Smooth muscle cell (in vitro differentiated cells): ENCODE measurements around the gene CDH13. TPM values are rescaled to one million over a fixed set of nuclear protein-coding genes. Genes with fewer than 3 reads are reported as not detected.

Source experiments
- DNase-seq: peaks from one replicate; lab custom pipeline; 2025; ENCODE audit not compliant: unreplicated experiment; lab: John Stamatoyannopoulos, UW
- H2AFZ ChIP-seq: fragments of 200-600 bp; sonication (generic); 2 replicates; pipeline ENCODE4 v1.6.0; 2016; ENCODE audit warnings: antibody characterized with exemption, low read depth, mild to moderate bottlenecking
- H3F3A ChIP-seq: fragments of 200-600 bp; sonication (generic); 2 replicates; pipeline ENCODE4 v1.6.0; 2017; ENCODE audit warnings: antibody characterized with exemption, low read depth
- H3K27ac ChIP-seq: fragments of 200-600 bp; sonication (generic); 2 replicates; pipeline ENCODE4 v1.5.1; 2016; ENCODE audit warnings: low read depth, mild to moderate bottlenecking
- H3K27me3 ChIP-seq: fragments of 200-600 bp; sonication (generic); 2 replicates; pipeline ENCODE4 v1.6.1; 2016; ENCODE audit warnings: low read depth, mild to moderate bottlenecking
- H3K36me3 ChIP-seq: fragments of 200-600 bp; sonication (generic); 2 replicates; pipeline ENCODE4 v1.5.1; 2016; ENCODE audit warnings: low read depth
- H3K4me1 ChIP-seq: fragments of 200-600 bp; sonication (generic); 2 replicates; pipeline ENCODE4 v1.5.1; 2016; ENCODE audit warnings: low read depth
- H3K4me2 ChIP-seq: fragments of 200-600 bp; sonication (generic); 2 replicates; pipeline ENCODE4 v1.6.0; 2016; ENCODE audit warnings: mild to moderate bottlenecking
- H3K4me3 ChIP-seq: fragments of 200-600 bp; sonication (generic); 2 replicates; pipeline ENCODE4 v1.5.1; 2016; ENCODE audit warnings: mild to moderate bottlenecking
- H3K79me2 ChIP-seq: fragments of 200-600 bp; sonication (generic); 2 replicates; pipeline ENCODE4 v1.6.0; 2016; ENCODE audit warnings: low read depth, mild to moderate bottlenecking
- H3K9ac ChIP-seq: fragments of 200-600 bp; sonication (generic); 2 replicates; pipeline ENCODE4 v1.6.0; 2016; ENCODE audit warnings: low read depth
- H3K9me3 ChIP-seq: fragments of 200-600 bp; sonication (generic); replicated peaks from 2 replicates; pipeline ENCODE4 v1.5.1; 2016; ENCODE audit warnings: low read depth
- H4K20me1 ChIP-seq: fragments of 200-600 bp; sonication (generic); 2 replicates; pipeline ENCODE4 v1.6.0; 2016; ENCODE audit warnings: low read depth
- CTCF ChIP-seq: fragments of 200-600 bp; sonication (generic); IDR thresholded peaks from 2 replicates; pipeline ENCODE4 v1.5.1; 2017; ENCODE audit warnings: borderline replicate concordance, mild to moderate bottlenecking, antibody characterized with exemption; ENCODE audit not compliant: insufficient read depth, poor library complexity, severe bottlenecking
- WGBS: methylation state at CpG from one replicate; pipeline ENCODE4 v1.1.7; 2016; ENCODE audit warnings: low lambda C conversion rate; 5-methylcytosine and 5-hydroxymethylcytosine counted together
- polyA plus RNA-seq: library from polyadenylated mRNA; unstranded; fragments of >200 nt; fragmentation: Nextera tagmentation; extraction: Ambion mirVana; gene quantifications from 2 replicates; pipeline ENCODE4 v1.2.1, GENCODE V29; 2016
- total RNA-seq: library from RNA; depleted of rRNA; stranded (reverse); fragments of >200 nt; gene quantifications from 2 replicates; pipeline ENCODE4 v1.2.3, GENCODE V29; 2014

The CDH13 gene
- total and polyA plus RNA-seq, 2 experiments from 2014 or later, result 12.1 to 32.2 TPM

- no peak overlapping the region for H3K27ac ChIP-seq
- no peak overlapping the region for H3K9ac ChIP-seq
- H3F3A ChIP-seq, result peaks cover 18% of the 10 kb centered on the region
- no peaks in the 10 kb centered on the region for H3K9me3 ChIP-seq
- DNase-seq, result no peak
- no peak overlapping the region for H2AFZ ChIP-seq
- H3K4me3 ChIP-seq, result no peak overlapping the region
- WGBS, result 80% methylated on average over 7 of the region's 7 CpGs
- no peaks in the 10 kb centered on the region for H4K20me1 ChIP-seq
- peaks cover 8% of the 10 kb centered on the region for H3K4me1 ChIP-seq
- no peaks in the 10 kb centered on the region for H3K36me3 ChIP-seq
- no peaks in the 10 kb centered on the region for H3K27me3 ChIP-seq
- no peak overlapping the region for H3K4me2 ChIP-seq
- no peaks in the 10 kb centered on the region for H3K79me2 ChIP-seq
- TF ChIP-seq CTCF, result no peak
These were observed 25.3 kb downstream of the CDH13 start for GRCh38 chr16:82651921-82652601.

- H4K20me1 ChIP-seq, result no peaks in the 10 kb centered on the region
- no peak for DNase-seq
- no peak overlapping the region for H2AFZ ChIP-seq
- H3K9me3 ChIP-seq, result no peaks in the 10 kb centered on the region
- H3K79me2 ChIP-seq, result no peaks in the 10 kb centered on the region
- peaks cover 18% of the 10 kb centered on the region for H3F3A ChIP-seq
- H3K9ac ChIP-seq, result peak overlapping the region; percentile 70
- H3K27me3 ChIP-seq, result no peaks in the 10 kb centered on the region
- H3K27ac ChIP-seq, result peak overlapping the region; percentile 87
- H3K4me1 ChIP-seq, result peaks cover 9% of the 10 kb centered on the region
- no peak overlapping the region for H3K4me3 ChIP-seq
- 71% methylated on average over 4 of the region's 4 CpGs for WGBS
- peak overlapping the region; percentile 71 for H3K4me2 ChIP-seq
- H3K36me3 ChIP-seq, result no peaks in the 10 kb centered on the region
- TF ChIP-seq CTCF, result no peak
These were observed 26.1 kb downstream of the CDH13 start for GRCh38 chr16:82652826-82653225.

DNA sequence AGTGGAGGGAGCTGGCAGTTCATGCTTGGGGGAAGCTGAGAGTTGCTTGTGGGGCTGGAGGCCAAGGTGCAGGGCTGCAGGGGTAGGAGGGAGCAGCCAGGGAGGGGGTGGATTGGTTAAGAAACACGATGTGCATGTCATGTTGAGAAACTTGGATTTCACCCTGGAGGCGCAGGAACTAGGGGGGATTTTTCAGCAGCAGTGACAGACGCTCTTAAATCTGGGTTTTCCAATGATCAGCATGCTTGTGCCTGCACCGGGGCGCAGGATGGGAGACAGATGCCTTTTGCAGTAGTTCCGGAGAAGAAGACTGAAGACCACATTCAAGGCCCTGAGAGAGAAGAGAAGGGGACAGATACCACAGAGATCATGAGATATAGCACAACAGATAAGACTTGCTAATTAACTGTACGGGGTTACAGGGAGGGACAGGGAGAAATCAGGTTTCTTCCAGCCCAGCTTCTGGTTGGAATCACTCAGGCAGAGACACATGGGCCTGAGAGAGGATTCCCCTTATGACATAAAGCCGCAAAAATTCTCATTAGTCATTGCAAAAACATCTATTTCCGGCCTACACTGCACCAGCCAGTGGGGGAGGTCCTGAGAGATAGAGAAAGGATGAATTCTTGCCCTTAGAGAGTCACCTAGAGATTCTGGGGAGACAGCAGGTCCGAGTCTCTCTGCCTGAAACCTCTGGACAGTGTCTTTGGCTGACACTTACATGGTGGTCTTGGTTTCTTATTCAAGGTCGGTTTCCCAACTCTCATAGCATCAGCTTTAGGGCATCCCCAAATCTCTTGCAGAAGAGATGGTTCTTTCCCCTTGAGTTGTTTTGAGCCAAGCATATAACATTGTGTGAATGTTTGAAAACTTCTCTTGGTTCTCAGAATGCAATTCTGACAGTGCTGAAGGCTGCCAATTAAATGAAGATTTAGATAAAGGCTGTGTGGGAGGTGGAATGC, 27.1 kb downstream of the CDH13 start:
- peak overlapping the region; percentile 87 for H3K27ac ChIP-seq
- H3K4me3 ChIP-seq, result no peak overlapping the region
- no peak for TF ChIP-seq CTCF
- no peaks in the 10 kb centered on the region for H3K9me3 ChIP-seq
- H3K36me3 ChIP-seq, result no peaks in the 10 kb centered on the region
- no peaks in the 10 kb centered on the region for H3K27me3 ChIP-seq
- 6% methylated on average over 11 of the region's 11 CpGs for WGBS
- no peaks in the 10 kb centered on the region for H3K79me2 ChIP-seq
- peak overlapping the region; percentile 70 for H3K9ac ChIP-seq
- H3K4me2 ChIP-seq, result peak overlapping the region; percentile 71
- no peak overlapping the region for H2AFZ ChIP-seq
- no peaks in the 10 kb centered on the region for H4K20me1 ChIP-seq
- no peak for DNase-seq
- H3K4me1 ChIP-seq, result peaks cover 9% of the 10 kb centered on the region
- peaks cover 18% of the 10 kb centered on the region for H3F3A ChIP-seq
